HG02588 (cell line): ENCODE measurements around the gene GALNT7.
A peak's percentile ranks its signal among the peaks of the same experiment; 100 is the strongest.

ENCODE experiments used
- ATAC-seq: cut with Tn5 transposase; IDR thresholded peaks from one replicate; pipeline ENCODE4 v1.9.1; 2021; ENCODE audit warnings: mild to moderate bottlenecking, moderate library complexity; ENCODE audit not compliant: unreplicated experiment

The GALNT7 gene

DNA sequence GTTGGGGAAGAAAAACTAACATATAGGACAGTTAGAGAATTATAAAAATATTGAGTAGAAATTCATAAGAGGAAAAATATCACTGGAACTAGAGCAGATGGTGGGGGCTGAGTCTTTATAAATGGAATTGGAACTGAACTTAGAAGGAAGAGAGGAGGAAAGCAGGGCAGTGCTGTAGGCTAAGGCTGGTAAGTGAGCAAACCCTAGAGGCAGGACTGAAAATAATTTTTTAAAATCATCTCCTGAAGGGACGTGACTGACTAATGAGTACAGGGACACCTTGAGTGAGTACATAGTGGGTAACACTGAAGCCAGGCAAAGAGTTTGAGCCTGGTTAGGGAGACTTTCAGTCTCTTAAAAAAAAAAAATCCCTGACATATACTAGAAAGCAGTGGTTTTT lies 63.3 kb downstream of the GALNT7 start:
- ATAC-seq: no peak

GRCh38 chr4:173233857-173234256 lies 65.2 kb downstream of the GALNT7 start:
- ATAC-seq: no peak

DNA sequence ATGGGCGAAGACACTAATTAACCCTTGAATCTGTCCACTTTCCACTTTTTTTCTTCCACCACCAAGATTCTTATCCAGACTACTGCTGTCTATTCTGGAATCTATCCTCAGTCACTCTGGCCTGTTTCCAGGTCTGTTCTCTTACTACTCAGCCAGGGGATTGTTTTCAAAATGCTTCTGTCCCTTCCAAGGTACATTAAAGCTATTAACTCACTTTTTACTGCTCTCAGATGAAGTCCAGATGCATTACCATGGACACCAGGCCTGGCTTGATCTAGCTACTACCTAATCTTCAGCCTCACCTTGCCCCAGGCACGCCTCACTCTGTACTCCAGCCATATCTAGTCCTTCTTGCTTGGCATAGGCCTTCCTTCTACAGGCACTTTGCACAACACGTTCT lies 66.4 kb downstream of the GALNT7 start:
- ATAC-seq: no peak

- no peak for ATAC-seq
Observed at GRCh38 chr4:173236301-173236700, 67.7 kb downstream of the GALNT7 start.

- ATAC-seq: no peak
Observed at GRCh38 chr4:173237152-173237551, 68.5 kb downstream of the GALNT7 start.

DNA sequence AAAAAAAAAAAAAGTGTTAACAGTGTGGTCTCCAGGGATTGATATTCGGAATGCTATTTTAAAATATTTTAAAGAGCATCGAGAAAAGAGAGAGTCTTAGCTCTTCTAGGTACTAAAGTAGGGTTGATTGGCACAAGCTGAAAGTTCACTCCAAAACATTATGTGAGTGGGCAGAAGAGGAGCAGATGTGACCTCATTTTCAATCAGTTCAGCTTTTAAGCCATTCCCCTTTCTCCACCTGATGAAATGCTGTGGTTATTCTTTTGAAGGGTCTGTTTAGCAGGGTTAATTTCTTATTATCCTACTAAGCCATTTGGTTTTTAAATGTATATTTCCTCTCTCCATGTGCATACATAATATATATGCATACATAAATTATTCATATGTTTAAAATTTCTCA lies 69.2 kb downstream of the GALNT7 start:
- no peak for ATAC-seq

- ATAC-seq: no peak
Observed at GRCh38 chr4:173240696-173241095, 72.1 kb downstream of the GALNT7 start.

DNA sequence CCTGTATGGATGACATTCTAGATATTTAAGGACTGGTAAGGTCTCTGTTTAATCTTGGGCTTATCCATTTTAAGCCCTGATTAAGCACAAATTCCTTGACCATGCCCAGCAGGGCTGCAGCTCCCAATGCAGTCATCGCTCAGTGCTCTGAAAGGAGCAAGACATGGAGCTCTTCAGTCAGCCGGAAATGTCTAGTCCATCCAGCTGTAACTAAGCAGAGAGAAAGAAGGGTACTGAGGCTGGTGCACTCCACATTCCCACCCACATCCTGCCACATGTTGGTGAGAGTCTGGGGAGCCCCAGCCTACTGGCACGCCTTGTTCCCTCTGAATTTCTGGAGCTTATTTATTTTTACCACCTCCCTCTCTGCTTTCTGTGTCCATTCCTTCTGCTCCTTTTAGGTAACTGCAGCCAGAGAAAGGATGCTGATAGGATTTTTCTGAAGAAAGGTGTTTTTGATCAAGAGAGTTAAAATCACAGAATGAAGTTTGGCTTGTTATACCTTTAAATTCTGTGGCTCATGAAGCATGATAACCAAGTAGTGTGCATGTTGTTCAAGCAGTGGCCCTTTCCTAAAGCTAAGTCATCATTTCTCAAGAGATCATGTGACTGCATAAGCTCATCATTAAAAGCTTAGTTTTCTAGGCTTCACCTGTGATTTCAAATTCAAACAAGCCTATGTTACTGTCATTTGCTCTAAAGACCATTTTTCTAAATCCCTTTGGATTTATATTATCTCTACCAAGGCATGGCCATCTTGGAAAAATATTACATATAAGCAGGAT lies 74.0 kb downstream of the GALNT7 start:
- no peak for ATAC-seq

- no peak for ATAC-seq
Observed at GRCh38 chr4:173243321-173243720, 74.7 kb downstream of the GALNT7 start.

GRCh38 chr4:173243917-173244658 lies 75.5 kb downstream of the GALNT7 start:
- ATAC-seq: peak; percentile 91

GRCh38 chr4:173245952-173246351 lies 77.3 kb downstream of the GALNT7 start:
- ATAC-seq: no peak

GRCh38 chr4:173246719-173247118 lies 78.1 kb downstream of the GALNT7 start:
- ATAC-seq: peak; percentile 35

- no peak for ATAC-seq
Observed at GRCh38 chr4:173247321-173247720, 78.7 kb downstream of the GALNT7 start.

- ATAC-seq: no peak
Observed at GRCh38 chr4:173248690-173249089, 80.1 kb downstream of the GALNT7 start.

DNA sequence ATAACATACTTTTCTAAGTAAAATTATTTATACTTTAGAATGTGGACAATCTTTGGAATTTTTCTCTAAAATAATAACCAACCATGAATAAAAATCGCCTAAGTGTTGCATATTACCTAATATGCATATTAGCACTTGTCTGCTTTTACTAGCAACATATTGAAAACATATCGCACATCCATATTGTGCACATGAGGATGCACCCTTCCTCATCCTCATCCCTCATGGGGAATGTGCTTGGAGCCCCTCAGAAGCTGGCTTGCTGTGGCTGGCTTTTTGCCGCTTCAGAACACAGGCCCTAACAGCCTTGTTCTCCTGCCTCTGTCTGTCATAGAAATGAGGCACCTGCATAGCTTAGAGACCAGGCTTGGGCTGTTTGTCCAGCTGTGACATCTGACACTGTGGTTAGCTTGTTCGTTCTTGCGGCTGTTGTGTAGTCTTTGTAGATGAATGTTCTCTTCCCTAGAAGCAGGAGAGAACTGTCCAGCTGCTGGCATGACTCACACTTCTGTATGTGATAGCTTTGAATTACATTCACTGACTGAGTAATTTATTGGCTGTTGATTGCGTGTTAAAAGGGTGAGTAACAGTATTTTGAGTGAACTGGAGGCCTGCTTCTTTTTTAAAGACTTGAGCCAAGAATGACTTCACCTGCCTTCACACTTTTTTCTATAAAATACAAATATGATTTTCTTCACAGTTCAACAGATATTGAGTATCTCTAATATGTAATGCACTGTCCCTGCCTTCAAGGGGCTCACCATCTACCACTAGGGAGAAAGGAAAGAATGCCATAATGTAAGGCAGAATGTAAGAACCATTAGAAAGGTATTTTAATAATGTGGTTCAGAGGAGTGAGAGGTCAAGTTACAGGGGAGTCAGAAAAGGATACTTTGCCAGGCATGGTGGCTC lies 83.7 kb downstream of the GALNT7 start:
- peak; percentile 73 for ATAC-seq

- no peak for ATAC-seq
Observed at GRCh38 chr4:173253561-173253960, 85.0 kb downstream of the GALNT7 start.

DNA sequence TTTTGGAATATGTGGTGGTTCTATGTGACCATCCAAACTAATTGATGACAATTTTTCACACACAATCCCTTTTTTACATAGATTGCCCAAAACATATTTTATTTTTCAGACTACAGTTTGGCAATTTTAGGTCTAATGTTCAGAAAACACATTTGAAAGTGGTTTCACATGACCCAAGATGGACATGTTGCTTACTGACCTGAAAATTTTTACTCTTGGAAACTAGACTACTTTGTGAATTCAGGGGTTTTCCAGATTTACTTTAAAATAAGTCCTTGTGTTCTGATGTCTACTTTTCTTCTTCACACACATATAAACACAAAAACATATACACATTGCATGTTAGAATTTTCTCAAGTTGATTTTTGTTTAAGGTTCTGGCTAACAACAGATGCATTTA lies 86.0 kb downstream of the GALNT7 start:
- no peak for ATAC-seq

- ATAC-seq: no peak
Observed at GRCh38 chr4:173256825-173257224, 88.2 kb downstream of the GALNT7 start.

DNA sequence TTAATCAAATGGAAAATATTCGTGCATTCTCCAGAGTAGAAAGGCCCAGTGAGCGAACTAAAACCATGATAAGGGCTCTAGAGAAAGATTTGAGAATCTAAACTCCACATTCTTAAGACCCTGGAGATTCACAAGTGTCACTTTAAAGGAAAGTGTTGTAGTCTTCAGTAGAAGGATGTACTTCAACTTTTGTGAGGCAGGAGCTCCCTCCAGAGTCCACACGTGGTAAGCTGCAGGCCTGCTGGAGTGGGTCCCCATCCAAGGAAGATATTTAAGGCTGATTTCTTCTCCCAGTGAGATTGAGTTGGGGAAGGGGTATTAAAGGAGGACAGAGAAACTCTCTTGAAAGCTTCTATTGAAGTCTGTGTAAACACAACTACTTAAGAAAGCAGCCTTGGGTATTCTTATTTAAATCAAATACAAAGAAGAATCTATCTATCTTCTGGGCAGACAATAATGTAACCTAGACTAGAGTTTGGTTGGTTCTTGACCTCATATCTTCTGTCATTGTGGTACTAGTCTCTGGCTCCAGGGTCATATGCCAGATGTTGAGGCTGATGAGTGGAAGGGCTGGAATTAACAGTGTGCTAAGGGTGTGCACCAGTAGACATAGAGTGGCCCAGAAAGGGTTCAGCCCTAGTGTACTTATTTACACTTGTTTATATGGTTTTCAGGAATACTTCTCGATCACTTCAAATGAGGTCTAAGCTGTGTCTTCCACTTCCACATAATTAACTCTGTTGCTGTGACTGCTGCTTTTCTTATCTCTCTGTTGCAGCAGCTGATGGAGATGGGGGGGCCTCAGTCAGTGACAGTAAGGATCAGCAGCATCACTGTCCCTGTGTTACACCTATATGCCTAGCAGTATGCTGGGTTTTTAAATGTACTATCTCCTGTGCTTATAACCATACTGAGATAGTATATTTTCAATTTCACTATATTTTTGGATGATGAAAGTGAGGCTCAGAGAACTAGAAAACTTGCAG lies 89.4 kb downstream of the GALNT7 start:
- peak; percentile 91 for ATAC-seq

DNA sequence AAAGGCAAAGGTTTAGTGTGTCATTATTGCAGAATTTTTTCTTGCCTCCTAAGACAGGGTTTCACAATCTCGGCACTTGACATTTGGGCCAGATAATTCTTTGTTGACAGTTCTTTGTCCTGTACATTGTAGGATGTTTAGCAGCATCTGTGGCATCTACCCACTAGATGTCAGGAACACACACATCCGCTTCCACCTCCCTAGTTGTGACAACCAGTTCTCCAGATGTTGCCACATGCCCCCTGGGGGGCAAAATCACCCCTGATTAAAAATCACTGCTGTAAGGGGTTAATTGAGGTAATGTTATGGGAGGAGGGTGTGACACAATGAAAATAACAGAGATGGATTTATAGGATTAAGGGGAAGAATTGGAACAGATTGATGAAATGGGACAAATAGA lies 90.3 kb downstream of the GALNT7 start:
- ATAC-seq: no peak
